Neural progenitor cell (in vitro differentiated cells): ENCODE data around the gene ADARB2. TPM values are rescaled to one million over a fixed set of nuclear protein-coding genes. Genes with fewer than 3 reads are reported as not detected.

Experiments used
- DNase-seq: peaks from one replicate; pipeline ENCODE4 v3.0.0-alpha.2; 2016; ENCODE audit warnings: low spot score
- H2AFZ ChIP-seq: fragments of 200-600 bp; sonication (generic); replicated peaks from 2 replicates; pipeline ENCODE4 v1.6.1; 2016; ENCODE audit warnings: antibody characterized with exemption
- H3F3A ChIP-seq: fragments of 200-600 bp; sonication (generic); 2 replicates; pipeline ENCODE4 v1.6.1; 2016; ENCODE audit warnings: antibody characterized with exemption, low read depth
- H3K27ac ChIP-seq: fragments of 200-600 bp; sonication (generic); 2 replicates; pipeline ENCODE4 v1.5.1; 2016; ENCODE audit warnings: mild to moderate bottlenecking
- H3K27me3 ChIP-seq: fragments of 200-600 bp; sonication (generic); 2 replicates; pipeline ENCODE4 v1.6.1; 2016; ENCODE audit warnings: mild to moderate bottlenecking, moderate library complexity
- H3K36me3 ChIP-seq: fragments of 200-600 bp; sonication (generic); 2 replicates; pipeline ENCODE4 v1.5.1; 2016
- H3K4me1 ChIP-seq: fragments of 200-600 bp; sonication (generic); 2 replicates; pipeline ENCODE4 v1.6.1; 2016; ENCODE audit warnings: mixed run types
- H3K4me2 ChIP-seq: fragments of 200-600 bp; sonication (generic); 2 replicates; pipeline ENCODE4 v1.6.1; 2016
- H3K4me3 ChIP-seq: fragments of 200-600 bp; sonication (generic); 2 replicates; pipeline ENCODE4 v1.5.1; 2016
- H3K79me2 ChIP-seq: fragments of 200-600 bp; sonication (generic); 2 replicates; pipeline ENCODE4 v1.6.1; 2016; ENCODE audit warnings: low read depth
- H3K9ac ChIP-seq: fragments of 200-600 bp; sonication (generic); 2 replicates; pipeline ENCODE4 v1.6.1; 2016
- H3K9me3 ChIP-seq: fragments of 200-600 bp; sonication (generic); 2 replicates; pipeline ENCODE4 v1.5.1; 2016; ENCODE audit warnings: low read depth
- H4K20me1 ChIP-seq: fragments of 200-600 bp; sonication (generic); 2 replicates; pipeline ENCODE4 v1.6.1; 2016; ENCODE audit warnings: low read depth
- H3K27ac Mint-ChIP-seq: 3 replicates; pipeline ENCODE4 v1.8.0; 2021; ENCODE audit warnings: mixed read lengths
- H3K27me3 Mint-ChIP-seq: 2 replicates; pipeline ENCODE4 v1.8.0; 2022; ENCODE audit warnings: low read depth, mild to moderate bottlenecking, inconsistent platforms, moderate library complexity, mixed read lengths; ENCODE audit not compliant: insufficient read depth
- H3K36me3 Mint-ChIP-seq: 3 replicates; pipeline ENCODE4 v1.8.0; 2021; ENCODE audit warnings: mixed read lengths
- H3K4me1 Mint-ChIP-seq: 3 replicates; pipeline ENCODE4 v1.8.0; 2021; ENCODE audit warnings: mixed read lengths
- H3K4me3 Mint-ChIP-seq: 3 replicates; pipeline ENCODE4 v1.8.0; 2021; ENCODE audit warnings: mild to moderate bottlenecking, moderate library complexity, mixed read lengths
- H3K9me3 Mint-ChIP-seq: 3 replicates; pipeline ENCODE4 v1.8.0; 2020; ENCODE audit warnings: mixed read lengths
- EZH2 ChIP-seq: fragments of 200-600 bp; sonication (generic); IDR thresholded peaks from 2 replicates; pipeline ENCODE4 v1.6.1; 2017; ENCODE audit warnings: antibody characterized with exemption, mild to moderate bottlenecking, moderate library complexity
- EZH2phosphoT487 ChIP-seq: fragments of 200-600 bp; sonication (generic); IDR thresholded peaks from 2 replicates; pipeline ENCODE4 v1.6.1; 2017; ENCODE audit warnings: antibody characterized with exemption
- total RNA-seq: library from RNA; depleted of rRNA; stranded (reverse); fragments of >200 nt; gene quantifications from 2 replicates; pipeline ENCODE4 v1.2.3, GENCODE V29; 2015; ENCODE audit warnings: low replicate concordance
- TF ChIP-seq, protein P1 (sequence below): fragments of 200-600 bp; sonication (generic); IDR thresholded peaks from 2 replicates; pipeline ENCODE4 v1.5.1; 2017; ENCODE audit warnings: antibody characterized with exemption, mild to moderate bottlenecking

ADARB2 gene
- total RNA-seq, 1 donor from 2014 or later = not detected

DNA sequence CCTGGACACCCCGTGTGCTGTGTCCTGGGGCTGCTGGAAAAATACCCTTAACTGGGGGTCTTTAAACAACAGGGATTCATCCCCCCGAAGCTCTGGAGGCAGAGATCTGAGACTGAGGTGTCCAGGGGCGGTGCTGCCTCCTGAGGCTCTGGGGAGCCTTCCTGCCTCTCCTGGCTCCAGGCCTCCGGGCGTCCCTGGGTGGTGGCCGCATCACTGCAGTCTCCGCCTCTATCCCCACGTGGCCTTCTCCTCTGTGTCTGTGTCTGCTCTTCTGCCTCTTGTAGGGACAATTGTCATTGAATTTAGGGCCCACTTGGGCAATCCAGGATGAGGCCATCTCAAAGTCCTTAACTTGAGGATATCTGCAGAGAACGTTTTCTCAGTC lies 464.6 kb downstream of the ADARB2 start:
- H3K4me1 Mint-ChIP-seq = peaks cover 29% of the 10 kb centered on the region

DNA sequence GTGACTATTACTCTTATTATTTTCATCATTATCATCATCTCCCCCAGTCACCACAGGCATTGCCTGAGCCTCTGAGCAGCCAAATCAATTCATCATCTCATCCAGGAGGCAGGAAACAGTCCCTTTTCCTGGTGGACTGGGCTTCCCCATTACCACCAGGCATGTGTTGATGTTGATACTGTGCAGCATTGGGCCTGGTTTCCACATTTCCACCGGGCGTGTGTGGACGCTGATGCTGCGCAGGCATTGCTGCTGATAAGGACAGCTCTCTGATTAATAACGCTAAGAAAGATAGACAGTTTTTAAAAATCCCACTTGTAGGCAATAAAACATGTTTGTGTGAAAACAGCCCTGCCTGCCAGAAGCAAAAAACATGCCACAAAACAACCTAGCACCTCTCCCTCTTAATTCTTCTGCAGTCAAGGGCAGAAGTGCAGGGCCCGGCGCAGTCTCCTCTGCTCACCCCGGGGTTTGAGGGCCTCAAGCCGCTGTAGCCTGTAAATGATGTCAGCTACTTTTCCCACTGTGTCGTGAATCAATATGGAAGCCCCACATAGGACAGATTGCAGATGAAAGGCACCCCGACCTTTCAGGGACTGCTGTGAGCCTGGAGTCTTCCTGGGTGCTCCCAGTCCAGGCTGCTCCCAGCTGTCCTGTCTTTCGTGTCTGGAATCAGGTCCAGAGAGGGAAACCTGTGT lies 465.1 kb downstream of the ADARB2 start:
- Mint-ChIP-seq H3K27ac (peak overlapping the region; percentile 51), H3K4me3 (no peak overlapping the region), H3K4me1 (peaks cover 35% of the 10 kb centered on the region), H3K36me3 (no peaks in the 10 kb centered on the region), H3K27me3 (peaks cover 8% of the 10 kb centered on the region), H3K9me3 (no peaks in the 10 kb centered on the region)
- Histone ChIP-seq H3K79me2 (no peaks in the 10 kb centered on the region), H2AFZ (no peak overlapping the region), H3K9me3 (no peaks in the 10 kb centered on the region), H3F3A (no peaks in the 10 kb centered on the region), H3K4me3 (no peak overlapping the region), H3K27me3 (no peaks in the 10 kb centered on the region), H3K36me3 (no peaks in the 10 kb centered on the region), H3K9ac (no peak overlapping the region), H4K20me1 (no peaks in the 10 kb centered on the region), H3K4me2 (no peak overlapping the region), H3K27ac (no peak overlapping the region), H3K4me1 (no peaks in the 10 kb centered on the region)
- TF ChIP-seq, protein P1, sequence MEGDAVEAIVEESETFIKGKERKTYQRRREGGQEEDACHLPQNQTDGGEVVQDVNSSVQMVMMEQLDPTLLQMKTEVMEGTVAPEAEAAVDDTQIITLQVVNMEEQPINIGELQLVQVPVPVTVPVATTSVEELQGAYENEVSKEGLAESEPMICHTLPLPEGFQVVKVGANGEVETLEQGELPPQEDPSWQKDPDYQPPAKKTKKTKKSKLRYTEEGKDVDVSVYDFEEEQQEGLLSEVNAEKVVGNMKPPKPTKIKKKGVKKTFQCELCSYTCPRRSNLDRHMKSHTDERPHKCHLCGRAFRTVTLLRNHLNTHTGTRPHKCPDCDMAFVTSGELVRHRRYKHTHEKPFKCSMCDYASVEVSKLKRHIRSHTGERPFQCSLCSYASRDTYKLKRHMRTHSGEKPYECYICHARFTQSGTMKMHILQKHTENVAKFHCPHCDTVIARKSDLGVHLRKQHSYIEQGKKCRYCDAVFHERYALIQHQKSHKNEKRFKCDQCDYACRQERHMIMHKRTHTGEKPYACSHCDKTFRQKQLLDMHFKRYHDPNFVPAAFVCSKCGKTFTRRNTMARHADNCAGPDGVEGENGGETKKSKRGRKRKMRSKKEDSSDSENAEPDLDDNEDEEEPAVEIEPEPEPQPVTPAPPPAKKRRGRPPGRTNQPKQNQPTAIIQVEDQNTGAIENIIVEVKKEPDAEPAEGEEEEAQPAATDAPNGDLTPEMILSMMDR = no peak
- no peak for TF ChIP-seq EZH2phosphoT487
- no peak for DNase-seq

More for the DNA sequence above, 464.6 kb downstream of the ADARB2 start:
- H3K4me2 ChIP-seq = no peak overlapping the region
- H3K27me3 ChIP-seq = no peaks in the 10 kb centered on the region
- H3K4me3 Mint-ChIP-seq = no peak overlapping the region
- H3K27ac ChIP-seq = no peak overlapping the region
- H3K4me3 ChIP-seq = no peak overlapping the region
- no peak for DNase-seq
- TF ChIP-seq, protein P1 = no peak
- TF ChIP-seq EZH2phosphoT487 (no peak), EZH2 (no peak)
- peak overlapping the region; percentile 91 for H3K27ac Mint-ChIP-seq
- no peak overlapping the region for H3K9ac ChIP-seq
- no peaks in the 10 kb centered on the region for H3K36me3 ChIP-seq
- H3K27me3 Mint-ChIP-seq = peaks cover 8% of the 10 kb centered on the region
- H3K36me3 Mint-ChIP-seq = no peaks in the 10 kb centered on the region
- no peaks in the 10 kb centered on the region for H3K79me2 ChIP-seq
- no peaks in the 10 kb centered on the region for H3K4me1 ChIP-seq
- no peaks in the 10 kb centered on the region for H3K9me3 Mint-ChIP-seq
- no peaks in the 10 kb centered on the region for H3K9me3 ChIP-seq
- no peaks in the 10 kb centered on the region for H4K20me1 ChIP-seq
- no peak overlapping the region for H2AFZ ChIP-seq
- H3F3A ChIP-seq = no peaks in the 10 kb centered on the region

DNA sequence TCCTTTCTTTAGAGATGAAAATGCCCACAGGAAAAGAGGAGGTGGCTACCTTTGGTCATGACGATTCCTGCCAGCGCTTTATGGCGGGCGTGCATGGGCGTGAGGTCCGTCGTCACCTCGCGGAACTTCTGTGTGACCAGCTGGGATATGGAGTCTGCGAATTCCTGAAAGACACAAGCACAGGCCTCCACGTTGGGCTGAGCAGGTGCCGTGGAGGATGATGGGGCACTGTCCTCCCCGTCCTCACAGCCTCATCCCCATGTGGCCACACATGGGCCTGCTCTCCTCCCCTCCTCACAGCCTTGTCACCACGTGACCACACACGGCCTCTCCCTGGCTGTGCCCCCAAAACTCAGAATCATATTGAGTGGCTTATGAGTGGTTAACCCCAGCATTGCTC lies 466.4 kb downstream of the ADARB2 start:
- H3K4me2 ChIP-seq = no peak overlapping the region
- H3K36me3 ChIP-seq = no peaks in the 10 kb centered on the region
- no peaks in the 10 kb centered on the region for H3K36me3 Mint-ChIP-seq
- no peaks in the 10 kb centered on the region for H3K9me3 Mint-ChIP-seq
- H3K4me3 Mint-ChIP-seq = no peak overlapping the region
- peaks cover 42% of the 10 kb centered on the region for H3K4me1 Mint-ChIP-seq
- no peaks in the 10 kb centered on the region for H3K79me2 ChIP-seq
- H3K4me3 ChIP-seq = no peak overlapping the region
- no peak overlapping the region for H3K9ac ChIP-seq
- no peaks in the 10 kb centered on the region for H3K9me3 ChIP-seq
- no peaks in the 10 kb centered on the region for H3F3A ChIP-seq
- H4K20me1 ChIP-seq = no peaks in the 10 kb centered on the region
- H3K27ac Mint-ChIP-seq = peak overlapping the region; percentile 9
- H2AFZ ChIP-seq = no peak overlapping the region
- H3K4me1 ChIP-seq = no peaks in the 10 kb centered on the region
- TF ChIP-seq EZH2 (no peak), EZH2phosphoT487 (no peak)
- TF ChIP-seq, protein P1 = no peak
- H3K27me3 ChIP-seq = no peaks in the 10 kb centered on the region
- H3K27ac ChIP-seq = no peak overlapping the region
- peaks cover 8% of the 10 kb centered on the region for H3K27me3 Mint-ChIP-seq
- DNase-seq = no peak
